Thyroid gland (tissue), 4 donors: ENCODE data around the gene HDAC9. TPM values are rescaled to one million over a fixed set of nuclear protein-coding genes. Genes with fewer than 3 reads are reported as not detected.

Source experiments
- DNase-seq, 2 donors: peaks; one replicate each; pipeline ENCODE4 v3.0.0-alpha.2; 2019
- H3K27ac ChIP-seq, 3 donors: fragments of 200-600 bp; sonication (generic); 1 replicate in 2 of 3; 2 replicates in 1 of 3; pipeline ENCODE4 v1.5.1; 2016 to 2019; ENCODE audit warnings: mild to moderate bottlenecking in 1 of 3, moderate library complexity in 1 of 3
- H3K27me3 ChIP-seq: fragments of 200-600 bp; sonication (generic); one replicate; pipeline ENCODE4 v1.5.1; 2019
- H3K36me3 ChIP-seq, 2 donors: fragments of 200-600 bp; sonication (generic); one replicate each; pipeline ENCODE4 v1.5.1; 2016 to 2019
- H3K4me1 ChIP-seq, 2 donors: fragments of 200-600 bp; sonication (generic); one replicate each; pipeline ENCODE4 v1.5.1; 2017 to 2019
- H3K4me3 ChIP-seq, 3 donors: fragments of 200-600 bp; sonication (generic); replicated peaks in 1 of 3; 1 replicate in 2 of 3; 2 replicates in 1 of 3; pipeline ENCODE4 v1.5.1; 2016; ENCODE audit warnings: mild to moderate bottlenecking in 1 of 3
- H3K9me3 ChIP-seq: fragments of 200-600 bp; sonication (generic); one replicate; pipeline ENCODE4 v1.5.1; 2017
- POLR2A ChIP-seq, 2 donors: fragments of 450-650 bp; IDR thresholded peaks; one replicate each; pipeline ENCODE4 v1.6.1; 2017; ENCODE audit warnings: antibody characterized with exemption in 2 of 2, mild to moderate bottlenecking in 2 of 2, moderate library complexity in 1 of 2
- WGBS, 2 donors: methylation state at CpG; one replicate each; pipeline ENCODE4 v1.1.5; 2017; 5-methylcytosine and 5-hydroxymethylcytosine counted together
- intact Hi-C: fragments of 100-400 bp; cut with DNase I; formaldehyde crosslinking; loops from one replicate; pipeline ENCODE4 v1.15.1; 2023
- total RNA-seq, 4 donors: library from RNA; depleted of rRNA; stranded (reverse); fragments of >200 nt; gene quantifications; one replicate each; pipeline ENCODE4 v1.2.3, GENCODE V29; 2016
- TF ChIP-seq, protein P1 (sequence below), 6 experiments: fragments of 200-600 bp in 3 of 6; fragments of 450-650 bp in 3 of 6; sonication (generic) in 3 of 6; IDR thresholded peaks; one replicate each; pipeline ENCODE4 v1.5.1; 2016 to 2019; ENCODE audit warnings: antibody characterized with exemption in 6 of 6, mild to moderate bottlenecking in 2 of 6, inconsistent platforms in 1 of 6, moderate library complexity in 1 of 6

Gene HDAC9
- total RNA-seq, 4 donors from 2014 or later, result 5.4 to 28.2 (median 7.2) TPM

DNA sequence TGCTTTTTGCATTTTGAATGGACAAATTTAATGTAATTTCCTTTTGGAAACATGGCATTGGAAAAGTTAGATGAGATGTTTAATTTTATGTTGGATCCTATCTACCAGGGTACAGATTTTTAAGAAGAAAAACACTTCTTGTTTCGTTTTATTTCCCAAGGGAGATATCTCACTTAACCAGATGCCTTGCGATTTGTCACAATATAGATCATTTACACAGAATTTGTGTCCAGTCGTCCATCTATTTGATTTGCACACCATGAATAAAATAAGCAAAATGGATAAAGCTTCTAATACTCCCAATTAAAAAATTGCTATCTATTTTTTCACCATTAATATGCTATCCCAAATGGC lies 25.7 kb downstream of the HDAC9 start:
- no peak for DNase-seq
- WGBS, 2 donors, result 80 to 91% methylated on average over 3 of the region's 3 CpGs
- Histone ChIP-seq H3K4me1 (no peaks in the 10 kb centered on the region), H3K4me3 (no peak overlapping the region), H3K27me3 (no peaks in the 10 kb centered on the region), H3K27ac (peak overlapping the region in 1 of 3 donors; percentile 11), H3K36me3 (no peaks in the 10 kb centered on the region), H3K9me3 (no peaks in the 10 kb centered on the region)
- intact Hi-C loops, result no loop called here
- TF ChIP-seq POLR2A (IDR thresholded peaks at IDR 0.05), result no peak
- TF ChIP-seq, protein P1, sequence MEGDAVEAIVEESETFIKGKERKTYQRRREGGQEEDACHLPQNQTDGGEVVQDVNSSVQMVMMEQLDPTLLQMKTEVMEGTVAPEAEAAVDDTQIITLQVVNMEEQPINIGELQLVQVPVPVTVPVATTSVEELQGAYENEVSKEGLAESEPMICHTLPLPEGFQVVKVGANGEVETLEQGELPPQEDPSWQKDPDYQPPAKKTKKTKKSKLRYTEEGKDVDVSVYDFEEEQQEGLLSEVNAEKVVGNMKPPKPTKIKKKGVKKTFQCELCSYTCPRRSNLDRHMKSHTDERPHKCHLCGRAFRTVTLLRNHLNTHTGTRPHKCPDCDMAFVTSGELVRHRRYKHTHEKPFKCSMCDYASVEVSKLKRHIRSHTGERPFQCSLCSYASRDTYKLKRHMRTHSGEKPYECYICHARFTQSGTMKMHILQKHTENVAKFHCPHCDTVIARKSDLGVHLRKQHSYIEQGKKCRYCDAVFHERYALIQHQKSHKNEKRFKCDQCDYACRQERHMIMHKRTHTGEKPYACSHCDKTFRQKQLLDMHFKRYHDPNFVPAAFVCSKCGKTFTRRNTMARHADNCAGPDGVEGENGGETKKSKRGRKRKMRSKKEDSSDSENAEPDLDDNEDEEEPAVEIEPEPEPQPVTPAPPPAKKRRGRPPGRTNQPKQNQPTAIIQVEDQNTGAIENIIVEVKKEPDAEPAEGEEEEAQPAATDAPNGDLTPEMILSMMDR (IDR thresholded peaks at IDR 0.05), result no peak

- H3K27ac ChIP-seq, result no peak overlapping the region
- DNase-seq, result no peak
- H3K9me3 ChIP-seq, result no peaks in the 10 kb centered on the region
- H3K4me1 ChIP-seq, result no peaks in the 10 kb centered on the region
- 58 to 71% methylated on average over 5 of the region's 5 CpGs for WGBS, 2 donors
- no peaks in the 10 kb centered on the region for H3K36me3 ChIP-seq
- H3K27me3 ChIP-seq, result no peaks in the 10 kb centered on the region
- no peak overlapping the region for H3K4me3 ChIP-seq
- TF ChIP-seq, protein P1 (IDR thresholded peaks at IDR 0.05), result no peak
- no peak for TF ChIP-seq POLR2A (IDR thresholded peaks at IDR 0.05)
- intact Hi-C loops, result no loop called here
These were observed 26.5 kb downstream of the HDAC9 start for GRCh38 chr7:18521945-18522566.

DNA sequence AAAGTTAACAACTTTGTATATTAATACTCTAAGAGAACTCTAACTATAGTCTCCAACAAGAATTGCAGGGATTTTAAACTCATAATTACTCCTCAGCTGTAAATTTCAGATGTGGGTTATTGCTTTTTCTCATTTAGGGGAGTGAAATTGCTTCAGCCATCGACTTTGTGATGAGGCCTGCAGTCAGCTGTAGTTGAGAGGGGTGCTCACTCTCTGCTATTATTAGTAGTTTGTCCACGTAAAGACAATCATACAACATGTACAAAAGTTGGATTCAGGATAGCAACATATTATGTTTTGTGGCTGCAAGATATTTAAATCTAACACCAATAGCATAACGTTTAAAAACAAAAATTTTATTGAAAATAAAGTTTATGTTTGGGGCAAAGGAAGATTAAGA lies 28.7 kb downstream of the HDAC9 start:
- Histone ChIP-seq H3K4me3 (no peak overlapping the region), H3K4me1 (no peaks in the 10 kb centered on the region), H3K27ac (no peak overlapping the region), H3K27me3 (no peaks in the 10 kb centered on the region), H3K9me3 (no peaks in the 10 kb centered on the region), H3K36me3 (no peaks in the 10 kb centered on the region)
- 88 to 91% methylated on average over 3 of the region's 3 CpGs for WGBS, 2 donors
- TF ChIP-seq, protein P1 (IDR thresholded peaks at IDR 0.05), result no peak
- TF ChIP-seq POLR2A (IDR thresholded peaks at IDR 0.05), result no peak
- intact Hi-C loops, result no loop called here
- DNase-seq, result no peak

- no peak for DNase-seq
- Histone ChIP-seq H3K36me3 (no peaks in the 10 kb centered on the region), H3K4me1 (peaks cover 0 to 5% of the 10 kb centered on the region in 2 donors), H3K27me3 (no peaks in the 10 kb centered on the region), H3K9me3 (no peaks in the 10 kb centered on the region), H3K27ac (no peak overlapping the region), H3K4me3 (no peak overlapping the region)
- intact Hi-C loops, result no loop called here
- no peak for TF ChIP-seq POLR2A (IDR thresholded peaks at IDR 0.05)
- TF ChIP-seq, protein P1 (IDR thresholded peaks at IDR 0.05), result no peak
These were observed 30.9 kb downstream of the HDAC9 start for GRCh38 chr7:18526368-18526878.

- Histone ChIP-seq H3K36me3 (no peaks in the 10 kb centered on the region), H3K4me1 (peaks cover 0 to 5% of the 10 kb centered on the region in 2 donors), H3K27me3 (no peaks in the 10 kb centered on the region), H3K9me3 (no peaks in the 10 kb centered on the region), H3K27ac (no peak overlapping the region), H3K4me3 (no peak overlapping the region)
- 81 to 85% methylated on average over 1 of the region's 1 CpG for WGBS, 2 donors
- no peak for DNase-seq
- intact Hi-C loops, result no loop called here
- TF ChIP-seq POLR2A (IDR thresholded peaks at IDR 0.05), result no peak
- TF ChIP-seq, protein P1 (IDR thresholded peaks at IDR 0.05), result no peak
These were observed 33.7 kb downstream of the HDAC9 start for GRCh38 chr7:18529239-18529638.
